ENCODE results near the gene C19orf12.
A peak's percentile ranks its signal among the peaks of the same experiment; 100 is the strongest.
"Not testable (repeated sequence)": the region's sequence is repeated elsewhere in the genome, so short reads cannot be mapped to it uniquely, and the experiment has no call there.

C19orf12 gene

DNA sequence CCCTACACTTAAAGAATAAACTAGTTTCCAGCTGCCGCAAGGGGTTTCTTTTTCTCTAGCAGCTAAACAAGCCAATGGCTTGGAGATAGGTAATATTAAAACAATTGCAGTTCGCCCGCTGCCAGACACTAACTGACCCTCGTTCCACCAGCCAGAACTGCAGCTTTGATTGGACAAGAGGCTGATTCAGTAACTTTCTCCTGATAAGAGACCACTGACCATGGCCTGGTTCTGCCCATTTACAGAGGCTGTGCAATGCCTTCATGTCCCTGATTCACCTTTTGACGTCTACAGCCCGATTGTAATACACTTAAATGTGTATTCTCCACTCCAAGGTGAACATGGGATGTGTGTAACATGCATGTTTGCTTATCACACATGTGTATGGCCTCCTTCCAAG lies 12.8 kb upstream of the C19orf12 start:
- no peak for DNase-seq

DNA sequence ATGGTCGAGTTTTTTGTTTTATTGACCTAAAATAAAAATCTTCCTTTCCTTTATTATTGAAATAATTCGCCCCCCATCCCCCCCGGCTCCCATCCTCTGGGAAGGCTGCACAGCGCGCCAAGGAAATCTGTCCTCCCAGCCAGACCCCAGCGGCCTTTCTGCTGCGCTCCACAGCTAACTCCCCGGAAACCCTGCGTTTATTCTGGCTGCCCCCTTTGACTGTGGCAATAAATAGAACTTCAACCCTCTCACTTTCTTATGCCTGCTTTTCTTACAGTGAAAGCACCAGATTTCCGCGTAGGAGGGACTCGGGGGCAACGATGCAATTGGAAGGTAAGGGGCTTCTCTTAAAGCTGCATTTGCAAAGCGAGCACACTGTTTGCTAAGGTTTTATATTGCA lies 9.7 kb upstream of the C19orf12 start:
- DNase-seq, result no peak

DNA sequence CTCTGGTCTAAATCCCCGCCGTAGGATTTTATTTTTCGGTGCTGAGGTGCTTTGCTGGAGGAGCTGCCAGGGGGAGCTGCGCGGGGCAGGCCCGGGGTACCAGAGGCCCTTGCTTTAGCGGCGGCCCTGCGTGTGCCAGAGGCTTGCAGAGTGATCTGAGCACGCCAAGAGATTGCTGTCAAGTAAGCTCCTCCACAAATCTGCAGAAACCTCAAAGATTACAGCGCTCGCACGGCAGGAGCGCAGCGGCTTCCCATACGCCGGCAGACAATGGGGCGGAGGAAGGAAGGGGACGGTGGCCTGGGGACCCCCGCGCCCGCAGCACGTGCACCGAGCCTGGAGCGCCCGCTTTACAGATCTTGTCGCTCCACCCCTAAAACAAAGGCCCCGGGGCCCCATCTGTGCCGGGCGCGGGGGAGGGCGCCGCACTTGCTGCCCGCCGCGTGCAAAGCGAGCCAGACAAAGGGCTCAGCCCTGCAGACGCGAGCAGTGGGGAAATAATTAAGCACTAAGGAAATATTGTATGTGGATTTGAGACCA lies 9.1 kb upstream of the C19orf12 start:
- peak; percentile 76 for DNase-seq

DNA sequence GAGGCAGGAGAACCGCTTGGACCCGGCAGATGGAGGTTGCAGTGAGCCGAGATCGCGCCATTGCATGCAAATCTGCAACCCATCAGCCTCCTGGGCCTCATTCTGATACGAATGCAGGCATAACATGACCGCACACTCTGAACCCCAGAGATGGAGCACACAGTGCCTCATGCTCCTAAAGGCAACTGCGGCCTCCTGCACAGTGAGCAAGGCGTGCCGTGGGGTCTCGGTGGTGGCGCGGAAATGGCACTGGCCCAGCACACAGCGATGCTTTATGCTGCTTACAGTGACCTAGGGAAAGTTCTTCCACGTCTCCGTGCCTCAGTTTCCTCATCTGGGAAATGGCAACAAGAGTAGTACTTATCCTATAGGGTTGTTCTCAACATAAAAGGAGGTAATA lies 2.0 kb upstream of the C19orf12 start:
- no peak for DNase-seq

DNA sequence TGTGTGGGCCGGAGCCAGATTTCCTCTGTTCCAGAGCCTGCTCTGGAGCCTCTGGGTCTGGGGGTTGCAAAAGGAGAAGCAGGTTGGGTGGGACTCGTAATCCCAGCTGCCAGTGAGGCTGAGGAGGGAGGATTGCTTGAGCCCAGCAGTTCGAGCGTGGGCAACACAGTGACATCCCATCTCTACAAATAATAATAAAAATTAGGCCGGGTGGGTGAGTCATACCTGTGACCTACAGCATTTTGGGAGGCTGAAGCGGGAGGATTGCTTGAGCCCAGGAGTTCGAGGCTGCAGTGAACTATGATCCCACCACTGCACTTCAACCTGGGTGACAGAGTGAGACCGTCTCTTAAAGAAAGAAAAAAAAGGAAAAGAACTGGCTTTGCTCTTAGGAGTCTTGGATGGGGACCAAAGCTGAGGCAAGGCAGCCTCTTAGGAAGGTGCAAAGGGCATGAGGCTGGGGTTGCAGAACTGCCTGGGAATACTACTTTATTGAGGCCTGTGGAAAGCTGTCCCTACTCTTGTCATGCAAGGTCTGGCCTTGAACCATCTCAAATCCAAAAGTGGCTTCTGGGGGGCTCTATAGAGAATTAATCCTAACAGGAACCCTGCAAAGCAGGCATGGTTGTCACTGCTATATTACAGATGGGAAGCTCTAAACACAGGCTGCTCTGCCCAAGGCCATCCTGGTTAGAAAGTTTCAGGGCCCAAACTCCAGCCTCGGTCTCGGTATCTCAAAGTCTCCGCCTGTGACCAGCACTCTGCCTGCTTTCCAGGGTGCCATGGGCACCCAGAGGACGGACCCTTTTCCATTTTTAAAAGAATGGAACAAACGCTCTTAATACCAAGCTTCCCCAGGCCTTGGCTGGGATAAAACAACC lies 880 bp upstream of the C19orf12 start:
- DNase-seq, result no peak

DNA sequence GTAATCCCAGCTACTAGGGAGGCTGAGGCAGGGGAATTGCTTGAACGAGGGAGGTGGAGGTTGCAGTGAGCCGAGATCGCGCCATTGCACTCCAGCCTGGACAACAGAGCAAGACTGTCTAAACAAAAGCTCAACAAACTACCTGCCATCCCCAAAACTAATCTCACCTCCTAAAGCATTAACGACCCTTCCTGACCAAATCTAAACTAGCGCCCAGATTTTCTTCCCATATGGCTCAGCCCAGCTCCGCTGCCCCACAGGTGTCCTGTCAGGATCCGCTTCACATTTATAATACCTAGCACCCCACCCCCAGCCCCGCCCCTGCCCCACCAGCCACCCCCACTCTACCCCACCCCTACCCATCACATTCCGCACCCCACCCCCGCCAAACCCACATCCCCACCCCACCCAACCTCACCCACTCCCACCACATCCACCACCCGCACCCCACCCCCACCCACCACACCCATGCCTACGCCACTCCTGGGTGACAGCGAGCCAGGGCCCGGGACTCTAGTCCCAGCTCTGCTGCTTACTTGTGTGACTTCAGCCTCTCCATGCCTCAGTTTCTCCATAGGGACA lies 599 bp downstream of the C19orf12 start:
- peak; percentile 87 for DNase-seq

DNA sequence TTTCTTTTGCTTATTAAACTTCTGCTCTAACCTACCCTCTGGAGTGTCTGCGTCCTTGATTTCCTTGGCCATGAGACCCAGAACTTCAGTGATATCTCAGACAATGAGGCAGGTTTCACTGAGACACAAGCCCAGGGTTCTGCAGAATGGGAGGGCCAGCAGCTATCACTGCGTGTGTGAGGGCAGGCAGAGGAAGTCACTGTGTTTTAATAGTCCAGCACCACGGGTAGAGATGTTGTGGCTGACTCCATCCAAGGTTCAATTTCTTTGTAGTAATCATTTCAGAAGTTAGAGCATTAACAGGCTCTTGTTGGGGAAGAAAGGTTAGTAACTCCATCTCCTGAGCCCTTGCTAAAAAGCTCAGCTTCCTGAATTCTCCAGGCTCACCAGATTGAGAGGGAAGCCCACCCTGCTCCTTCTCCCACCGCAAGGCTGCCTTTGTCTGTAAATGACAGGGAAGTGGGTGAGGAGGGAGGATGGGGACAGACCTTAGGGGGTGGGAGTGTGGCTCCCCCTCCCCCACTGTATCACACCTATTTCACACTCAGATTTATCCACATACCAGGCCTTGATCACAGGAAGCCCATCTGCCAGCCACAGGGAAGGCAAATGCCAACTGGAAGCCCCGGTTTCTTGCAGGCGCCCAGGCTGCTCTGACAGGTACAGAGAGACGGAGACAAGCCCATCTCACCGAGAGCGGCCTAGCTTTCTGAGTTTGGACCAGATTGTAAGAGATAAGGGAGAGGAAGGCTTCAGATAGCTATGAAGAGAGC lies 2.1 kb downstream of the C19orf12 start:
- no peak for DNase-seq

DNA sequence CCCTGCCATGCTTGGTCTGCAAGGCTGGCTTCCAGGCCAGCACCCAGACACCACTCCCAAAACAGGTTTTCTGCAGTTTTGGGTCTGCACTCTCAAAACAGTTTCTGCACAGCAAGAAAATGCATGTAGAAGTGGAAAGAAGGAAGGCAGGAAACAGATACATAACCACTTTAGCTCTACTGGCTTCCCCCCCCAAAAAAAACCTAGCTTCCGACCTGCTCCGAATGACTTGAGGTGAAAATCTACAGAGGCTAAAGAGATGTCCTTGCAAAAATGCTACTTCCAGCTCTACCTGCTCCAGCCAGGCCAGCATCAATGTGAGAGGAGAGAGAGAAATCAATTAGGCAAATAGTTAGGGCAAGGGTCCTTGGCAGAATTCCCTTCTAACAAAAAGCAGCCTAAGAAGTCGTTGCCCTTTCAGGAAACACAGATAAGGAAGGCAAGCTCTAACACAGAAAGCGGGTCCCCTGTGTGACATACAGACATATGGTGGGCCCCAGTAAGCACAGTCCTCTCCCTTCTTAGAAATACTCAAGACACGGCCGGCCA lies 3.4 kb downstream of the C19orf12 start:
- no peak for DNase-seq

DNA sequence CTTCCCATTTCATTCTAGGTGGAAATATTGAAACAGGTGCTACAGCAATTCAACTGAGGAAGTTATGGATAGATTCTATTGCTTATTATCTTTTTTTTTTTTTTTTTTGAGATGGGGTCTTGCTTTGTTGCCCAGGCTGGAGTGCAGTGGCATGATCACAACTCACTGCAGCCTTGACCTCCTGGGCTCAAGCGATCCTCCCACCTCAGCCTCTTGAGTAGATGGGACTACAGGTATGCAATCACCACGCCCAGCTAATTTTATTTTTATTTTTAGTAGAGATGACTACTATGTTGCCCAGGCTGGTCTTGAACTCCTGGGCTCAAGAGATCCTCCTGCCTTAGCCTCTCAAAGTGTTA lies 5.6 kb downstream of the C19orf12 start:
- DNase-seq, result not testable (repeated sequence)

DNA sequence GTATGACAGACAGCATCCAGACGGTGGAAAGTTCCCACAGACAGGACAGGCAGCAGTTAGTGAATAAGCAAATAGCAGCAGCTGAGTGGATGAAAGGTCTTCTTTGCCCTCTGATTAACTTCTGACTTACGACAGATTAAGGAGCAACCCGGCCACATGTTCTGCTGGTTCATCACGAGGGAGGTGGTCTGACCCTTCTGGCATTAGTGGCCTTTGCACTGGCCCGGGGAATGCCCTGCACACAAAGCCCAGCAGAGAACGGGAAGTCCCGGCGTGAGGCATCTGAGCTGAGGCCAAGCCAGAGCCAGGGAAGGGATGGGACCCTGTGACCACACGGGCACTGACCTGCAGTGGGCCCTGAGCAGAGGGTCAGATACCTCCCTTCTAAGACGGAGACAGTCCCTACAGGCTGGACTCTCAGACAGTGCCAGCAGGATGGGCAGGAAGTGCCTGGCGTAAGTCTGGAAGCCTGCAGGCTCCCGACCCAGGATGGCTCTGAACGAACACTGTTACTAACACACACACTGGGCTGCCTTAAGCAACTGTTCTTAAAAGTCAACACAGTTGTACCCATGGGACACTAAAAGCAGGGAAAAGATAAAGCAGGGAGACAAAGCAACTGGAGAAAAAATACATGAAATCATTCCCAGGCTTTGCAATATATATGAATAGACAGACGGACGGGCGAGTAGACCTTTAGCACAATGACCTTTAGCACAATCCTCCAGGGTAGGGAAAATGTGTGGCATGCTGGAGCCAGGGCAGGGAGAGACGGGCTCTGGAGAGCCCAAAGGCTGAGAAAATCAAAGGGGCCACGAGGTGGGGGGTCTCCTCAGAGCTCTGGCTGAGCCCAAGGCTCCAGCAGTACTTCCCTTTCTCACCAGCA lies 6.3 kb downstream of the C19orf12 start:
- DNase-seq, result no peak

DNA sequence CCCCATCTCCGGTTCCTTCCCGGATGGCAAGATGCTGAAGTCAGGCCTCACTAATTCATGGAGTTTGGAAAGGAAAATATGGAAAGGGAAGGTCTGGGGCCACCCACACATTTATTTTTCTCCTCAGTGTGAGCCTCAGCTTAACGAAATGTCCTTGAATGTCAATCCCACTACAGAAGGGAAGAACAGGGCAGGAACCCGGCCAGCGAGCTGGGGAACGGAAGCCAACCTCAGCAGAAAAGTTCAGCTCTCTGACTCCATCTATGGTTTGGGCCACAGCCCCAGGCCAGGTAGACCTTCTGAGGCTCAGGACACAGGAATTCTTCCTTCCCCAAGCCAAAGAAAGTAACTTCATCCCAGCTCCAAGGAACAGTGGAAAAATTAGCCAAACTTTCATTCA lies 8.4 kb downstream of the C19orf12 start:
- DNase-seq, result no peak

DNA sequence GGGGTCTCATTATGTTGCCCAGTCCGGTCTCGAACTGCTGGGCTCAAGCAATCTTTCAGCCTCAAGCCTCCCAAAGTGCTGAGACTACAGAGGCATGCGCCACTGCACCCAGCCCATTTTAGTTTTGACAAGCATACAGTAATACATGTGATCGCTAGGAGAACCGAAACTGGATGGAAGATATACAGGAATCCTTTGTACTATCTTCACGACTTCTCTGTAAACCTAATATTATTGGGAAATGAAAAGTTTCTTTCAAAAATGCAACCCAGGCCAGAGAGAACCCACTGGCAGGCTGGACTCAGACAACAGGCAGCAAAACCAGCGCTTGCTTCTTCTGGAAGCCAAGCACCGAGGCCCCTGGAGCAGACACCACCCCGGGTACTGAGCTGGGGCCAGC lies 9.4 kb downstream of the C19orf12 start:
- DNase-seq, result no peak

DNA sequence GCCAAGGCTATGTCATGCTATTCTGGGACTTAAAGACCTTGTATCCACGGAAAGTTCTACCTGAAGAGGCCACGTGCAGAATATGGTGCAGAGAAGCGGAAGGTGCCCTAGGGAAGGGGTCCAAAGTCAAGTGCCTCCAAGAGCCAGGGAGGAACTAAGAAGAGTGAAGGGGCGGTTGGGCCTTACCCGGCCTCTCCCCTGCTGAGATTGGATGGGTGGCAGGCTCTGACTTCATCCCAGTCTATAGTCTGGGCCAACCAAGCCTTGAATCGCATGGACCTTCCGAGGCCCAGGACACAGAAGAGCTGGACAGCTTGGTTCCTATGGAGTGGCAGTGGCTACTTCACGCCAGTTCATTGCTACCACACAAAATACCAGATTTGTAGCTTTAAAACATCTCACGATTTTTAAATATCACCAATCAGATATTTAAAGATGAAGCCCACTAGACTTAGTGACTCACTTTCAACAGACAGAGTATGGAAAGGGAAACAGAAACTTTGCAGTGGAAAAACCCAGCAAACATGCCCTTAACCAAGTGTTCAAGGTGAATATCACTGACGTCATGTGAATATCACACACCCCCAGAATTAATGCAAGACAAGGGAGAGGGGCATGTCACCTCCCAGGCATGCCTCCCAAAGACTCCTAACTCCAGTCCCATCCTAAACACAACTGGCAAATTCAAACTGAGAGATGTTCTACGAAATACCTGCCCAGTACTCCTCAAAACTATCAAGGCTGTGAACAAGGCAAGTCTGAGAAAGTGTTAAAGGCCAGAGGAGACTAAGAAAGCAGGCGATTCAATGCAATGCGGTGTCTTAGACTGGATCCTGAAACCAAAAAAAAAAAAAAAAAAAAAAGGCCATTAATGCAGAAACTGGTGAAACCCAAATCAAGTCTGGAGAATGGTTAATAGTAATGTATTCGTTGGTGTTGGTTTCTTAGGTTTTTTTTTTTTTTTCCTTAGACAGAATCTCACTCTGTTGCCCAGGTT lies 10.2 kb downstream of the C19orf12 start:
- DNase-seq, result peak; percentile 80

DNA sequence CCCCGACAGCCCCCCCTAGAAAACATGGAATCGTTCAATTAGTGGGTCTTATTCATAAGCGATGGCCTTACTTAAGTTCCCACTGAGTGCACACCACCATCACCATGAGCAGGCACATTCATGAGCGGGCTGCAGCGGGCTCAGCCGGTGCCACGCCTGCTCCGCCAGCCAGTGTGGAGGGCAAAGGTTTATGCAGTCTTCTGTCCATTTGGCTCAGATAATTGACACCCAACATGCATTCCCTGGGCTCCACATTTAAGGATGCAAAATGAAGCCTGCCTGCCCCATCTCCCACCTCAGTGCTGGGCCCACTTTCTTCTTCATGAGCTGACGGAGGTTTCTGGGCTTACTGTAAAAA lies 12.1 kb downstream of the C19orf12 start:
- DNase-seq, result no peak

DNA sequence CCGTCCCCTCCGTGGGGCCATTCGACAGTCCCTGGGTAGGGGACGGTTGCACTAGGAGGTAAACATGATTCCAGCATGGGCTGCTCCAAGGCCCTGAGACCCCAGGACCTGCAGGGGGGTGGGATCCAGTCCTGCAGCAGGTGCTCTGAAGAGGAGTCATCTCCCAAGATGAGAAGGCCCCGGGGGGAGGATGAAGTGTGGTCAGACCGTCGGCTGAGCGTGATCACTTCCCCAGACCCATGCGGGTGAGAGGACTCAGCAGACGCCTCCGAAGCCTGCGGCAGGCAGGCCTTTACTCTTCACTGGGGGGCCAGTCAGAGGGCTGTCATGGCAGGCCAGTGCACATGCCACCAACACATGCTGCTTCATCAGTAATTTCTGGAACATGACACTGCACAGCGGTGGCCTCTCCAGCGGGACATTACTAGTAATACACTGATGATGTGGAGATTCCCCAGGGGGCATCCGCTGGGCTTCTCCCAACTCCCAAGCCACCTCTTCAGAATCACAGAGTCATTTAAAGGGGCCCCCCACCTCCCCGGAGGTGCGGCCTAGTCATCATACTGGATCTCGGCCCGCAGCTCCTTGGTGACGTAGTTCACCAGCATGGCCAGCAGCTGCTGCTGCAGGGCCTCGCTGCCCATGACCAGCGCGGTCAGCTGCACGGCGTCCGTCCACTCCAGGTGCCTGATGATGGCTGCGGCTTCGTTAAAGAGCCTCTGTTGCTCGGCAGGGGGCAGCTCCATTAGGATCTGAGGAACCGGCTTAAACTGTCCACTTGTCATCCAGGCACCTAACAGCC lies 12.7 kb downstream of the C19orf12 start:
- no peak for DNase-seq

DNA sequence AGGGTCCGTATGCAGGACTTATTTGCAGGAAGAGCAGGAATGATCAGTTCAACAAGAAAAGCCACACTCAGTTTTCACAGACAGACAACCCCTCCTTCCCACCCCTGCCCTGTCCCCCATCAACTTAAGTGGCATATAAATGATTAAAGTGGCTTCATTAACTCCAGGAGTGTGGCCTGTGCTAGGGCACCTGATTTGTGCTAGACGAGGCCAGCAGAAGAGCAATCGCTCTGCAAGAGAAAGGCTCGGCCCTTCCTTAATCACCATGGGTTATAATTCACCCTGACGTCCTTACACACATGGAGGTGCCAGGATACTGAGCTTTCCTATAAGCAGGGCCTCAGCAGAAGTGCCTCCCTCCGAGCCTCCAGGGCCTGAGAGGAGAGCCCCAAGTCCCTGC lies 14.6 kb downstream of the C19orf12 start:
- no peak for DNase-seq

DNA sequence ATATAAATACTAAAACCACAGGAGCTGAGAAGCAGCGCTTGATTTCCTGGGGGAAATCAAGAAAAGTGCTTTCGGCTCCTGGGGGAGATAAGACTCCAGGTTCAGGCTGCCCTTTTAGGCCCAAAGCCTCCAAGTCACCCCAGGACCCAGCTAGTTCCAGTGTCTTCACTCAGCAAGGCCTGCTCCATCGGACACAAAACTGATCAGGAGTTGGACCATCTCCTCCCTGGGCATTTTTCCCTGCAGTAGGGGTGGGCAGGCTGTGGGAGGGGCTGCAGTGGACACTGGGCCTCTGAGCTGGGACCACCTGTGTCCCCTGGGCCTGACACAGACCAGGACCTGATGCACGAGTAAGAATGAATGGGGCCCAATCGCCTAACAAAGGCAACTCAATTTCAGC lies 15.2 kb downstream of the C19orf12 start:
- DNase-seq, result no peak

DNA sequence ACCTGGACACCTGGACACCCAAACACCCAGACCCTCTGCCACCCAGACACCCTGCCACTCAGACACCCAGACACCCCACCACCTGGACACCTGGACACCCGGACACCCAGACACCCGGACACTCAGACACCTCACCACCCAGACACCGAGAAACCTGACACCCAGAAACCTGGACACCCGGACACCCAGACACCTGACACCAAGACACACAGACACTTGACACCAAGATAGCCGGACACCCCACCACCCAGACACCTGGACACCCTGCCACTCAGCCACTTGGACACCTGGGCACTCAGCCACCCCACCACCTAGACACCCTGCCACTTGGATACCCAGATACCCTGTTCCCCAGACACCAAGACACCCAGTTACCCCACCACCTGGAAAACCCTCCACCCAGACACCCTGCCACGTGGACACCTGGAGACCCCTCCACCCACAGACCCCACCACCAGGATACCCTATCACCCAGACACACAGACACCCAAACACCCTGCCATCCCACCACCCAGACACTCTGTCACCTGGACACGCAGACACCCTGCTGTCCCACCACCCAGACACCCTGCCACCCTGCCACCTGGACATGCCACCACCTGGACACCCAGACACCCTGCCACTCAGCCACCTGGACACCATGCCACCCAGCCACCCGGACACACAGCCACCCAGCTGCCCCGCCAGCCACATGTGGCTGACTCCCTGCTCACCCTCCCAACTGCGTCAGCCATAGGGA lies 17.4 kb downstream of the C19orf12 start:
- DNase-seq, result no peak

DNA sequence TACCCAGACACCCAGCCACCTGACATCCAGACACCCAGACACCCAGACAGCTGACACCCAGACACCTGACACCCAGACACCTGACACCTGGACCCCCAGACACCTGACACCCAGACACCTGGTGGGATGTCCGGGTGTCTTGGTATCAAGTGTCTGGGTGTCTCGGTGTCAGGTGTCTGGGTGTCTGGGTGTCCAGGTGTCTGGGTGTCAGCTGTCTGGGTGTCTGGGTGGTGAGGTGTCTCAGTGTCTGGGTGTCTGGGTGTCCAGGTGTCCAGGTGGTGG lies 18.6 kb downstream of the C19orf12 start:
- no peak for DNase-seq
